SK-N-SH (cell line): ENCODE results near the gene INPP5K. TPM values are rescaled to one million over a fixed set of nuclear protein-coding genes. Genes with fewer than 3 reads are reported as not detected.

Source experiments
- CTCF ChIA-PET: fragments of 300-600, 350-600 bp; formaldehyde crosslinking; extraction: SDS; loops from one replicate; lab custom pipeline; 2021; lab: Yijun Ruan, JAX
- POLR2A ChIA-PET: fragments of 350-600 bp; sonication (Branson Sonifier 250); formaldehyde crosslinking; extraction: SDS; loops from one replicate; lab custom pipeline; 2020; ENCODE audit warnings: antibody characterized with exemption, inconsistent platforms; lab: Yijun Ruan, JAX
- DNase-seq: peaks from one replicate; pipeline ENCODE4 v3.0.0; 2012
- H2AFZ ChIP-seq: fragments of 200-600 bp; sonication (generic); 2 replicates; pipeline ENCODE4 v1.8.1; 2016; ENCODE audit warnings: antibody characterized with exemption, mild to moderate bottlenecking, low read depth
- H3F3A ChIP-seq: fragments of 200-600 bp; sonication (generic); replicated peaks from 2 replicates; pipeline ENCODE3; 2016; ENCODE audit warnings: antibody characterized with exemption, mild to moderate bottlenecking; ENCODE audit not compliant: insufficient read depth
- H3K27ac ChIP-seq, 2 experiments: fragments of 200-500 bp in 1 of 2; fragments of 200-600 bp in 1 of 2; sonication (Bioruptor generic) in 1 of 2; sonication (generic), shearing (Covaris generic) in 1 of 2; 2 replicates each; pipeline versions ENCODE4 v1.5.1 to v1.6.1; 2014 to 2016; ENCODE audit warnings: low read depth in 2 of 2, inconsistent platforms in 1 of 2, low read length in 1 of 2, mild to moderate bottlenecking in 1 of 2, mixed read lengths in 1 of 2
- H3K27me3 ChIP-seq: fragments of 200-600 bp; sonication (generic), shearing (Covaris generic); 2 replicates; pipeline ENCODE4 v1.6.1; 2016; ENCODE audit warnings: mixed run types; ENCODE audit not compliant: insufficient read depth
- H3K36me3 ChIP-seq, 2 experiments: fragments of 200-500 bp in 1 of 2; fragments of 200-600 bp in 1 of 2; sonication (Bioruptor generic) in 1 of 2; sonication (generic) in 1 of 2; replicated peaks in 1 of 2; 2 replicates each; pipeline versions ENCODE3 to v1.5.1; 2014 to 2016; ENCODE audit warnings: low read length in 1 of 2, mild to moderate bottlenecking in 1 of 2; ENCODE audit not compliant: insufficient read depth in 2 of 2, control insufficient read depth in 1 of 2
- H3K4me1 ChIP-seq, 2 experiments: fragments of 200-500 bp in 1 of 2; fragments of 200-600 bp in 1 of 2; sonication (Bioruptor generic) in 1 of 2; sonication (generic), shearing (Covaris generic) in 1 of 2; 2 replicates each; pipeline versions ENCODE4 v1.5.1 to v1.6.1; 2014 to 2016; ENCODE audit warnings: low read depth in 1 of 2, low read length in 1 of 2, mixed run types in 1 of 2; ENCODE audit not compliant: insufficient read depth in 2 of 2, control insufficient read depth in 1 of 2
- H3K4me2 ChIP-seq: fragments of 200-600 bp; sonication (generic), shearing (Covaris generic); 2 replicates; pipeline ENCODE4 v1.6.1; 2017; ENCODE audit warnings: mixed run types
- H3K4me3 ChIP-seq, 2 experiments: fragments of 200-500 bp in 1 of 2; fragments of 200-600 bp in 1 of 2; sonication (Bioruptor generic) in 1 of 2; sonication (generic), shearing (Covaris generic) in 1 of 2; 2 replicates each; pipeline versions ENCODE4 v1.5.1 to v1.8.1; 2014 to 2016; ENCODE audit warnings: low read depth in 2 of 2, inconsistent platforms in 1 of 2, low read length in 1 of 2, mild to moderate bottlenecking in 1 of 2, mixed read lengths in 1 of 2, moderate library complexity in 1 of 2
- H3K79me2 ChIP-seq: fragments of 200-600 bp; sonication (generic); 2 replicates; pipeline ENCODE4 v1.8.1; 2017; ENCODE audit warnings: mild to moderate bottlenecking; ENCODE audit not compliant: insufficient read depth
- H3K9ac ChIP-seq: fragments of 200-600 bp; sonication (generic); 2 replicates; pipeline ENCODE4 v1.6.1; 2017; ENCODE audit warnings: mixed run types
- H3K9me2 ChIP-seq: fragments of 200-600 bp; sonication (generic); 2 replicates; pipeline ENCODE4 v1.6.1; 2017; ENCODE audit warnings: mixed run types
- H3K9me3 ChIP-seq: fragments of 200-600 bp; sonication (generic); 2 replicates; pipeline ENCODE4 v1.6.1; 2017; ENCODE audit warnings: mixed run types, mild to moderate bottlenecking, moderate library complexity
- H4K20me1 ChIP-seq: fragments of 200-600 bp; sonication (generic); 2 replicates; pipeline ENCODE4 v1.6.1; 2017; ENCODE audit warnings: mild to moderate bottlenecking, mixed run types; ENCODE audit not compliant: insufficient read depth
- CHD2 ChIP-seq: fragments of 150-350 bp; IDR thresholded peaks from 2 replicates; pipeline ENCODE4 v1.6.1; 2018; ENCODE audit warnings: low read length; ENCODE audit not compliant: partially characterized antibody
- EZH2phosphoT487 ChIP-seq: fragments of 200-600 bp; sonication (generic); IDR thresholded peaks from 2 replicates; pipeline ENCODE4 v1.6.1; 2017; ENCODE audit warnings: low read depth, mixed run types, mild to moderate bottlenecking, antibody characterized with exemption, moderate library complexity, borderline replicate concordance
- FOSL2 ChIP-seq: IDR thresholded peaks from 2 replicates; pipeline ENCODE4 v1.4.0; 2012; ENCODE audit warnings: low read depth, mild to moderate bottlenecking, moderate library complexity, borderline replicate concordance
- GATA2 ChIP-seq: sonication (generic); formaldehyde crosslinking; IDR thresholded peaks from 2 replicates; pipeline ENCODE4 v1.5.0; 2020; ENCODE audit warnings: mild to moderate bottlenecking, missing genetic modification reagents
- IRF3 ChIP-seq: fragments of 150-350 bp; IDR thresholded peaks from 2 replicates; pipeline ENCODE4 v1.6.1; 2016; ENCODE audit warnings: mild to moderate bottlenecking, low read depth, low read length
- NRF1 ChIP-seq: IDR thresholded peaks from 2 replicates; pipeline ENCODE4 v1.6.1; 2012; ENCODE audit warnings: low read depth, mild to moderate bottlenecking, low read length
- REST ChIP-seq: IDR thresholded peaks from 2 replicates; pipeline ENCODE4 v1.6.1; 2012; ENCODE audit warnings: mild to moderate bottlenecking, low read depth, low read length, moderate library complexity
- RXRA ChIP-seq: IDR thresholded peaks from 2 replicates; pipeline ENCODE4 v1.4.0; 2012; ENCODE audit warnings: low read depth, mild to moderate bottlenecking, borderline replicate concordance
- SIN3A ChIP-seq: IDR thresholded peaks from 2 replicates; pipeline ENCODE4 v1.6.1; 2012; ENCODE audit warnings: low read depth, mild to moderate bottlenecking, low read length, moderate library complexity, borderline replicate concordance
- TAF1 ChIP-seq: IDR thresholded peaks from 2 replicates; pipeline ENCODE4 v1.6.1; 2012; ENCODE audit warnings: low read depth, mild to moderate bottlenecking, low read length, moderate library complexity, borderline replicate concordance
- TCF12 ChIP-seq: IDR thresholded peaks from 2 replicates; pipeline ENCODE4 v1.4.0; 2012
- WGBS: methylation state at CpG from one replicate; pipeline ENCODE4 v1.1.6; 2017; ENCODE audit warnings: low lambda C conversion rate; 5-methylcytosine and 5-hydroxymethylcytosine counted together
- polyA plus RNA-seq, 3 experiments: library from polyadenylated mRNA; depleted of rRNA; stranded (reverse); fragments of >200 nt; gene quantifications; 2 replicates each; pipeline ENCODE4 v1.2.3, GENCODE V29; 2012

Gene INPP5K
- polyA plus RNA-seq, 1 of the 3 experiments (the other 2 are of a cell fraction) = 26.2 TPM

- no peak for DNase-seq
- H3K9me3 ChIP-seq = no peaks in the 10 kb centered on the region
- no peaks in the 10 kb centered on the region for H3K27me3 ChIP-seq
- H3K9ac ChIP-seq = no peak overlapping the region
- peaks cover 0 to 5% of the 10 kb centered on the region in 2 experiments; a peak in 1 of 4 replicates for H3K4me1 ChIP-seq
- WGBS = 94% methylated on average over 33 of the region's 33 CpGs
- H4K20me1 ChIP-seq = no peaks in the 10 kb centered on the region
- CTCF ChIA-PET = interaction anchor here (1.0 kb wide), 1 partner anchor 97 kb away, joined by 3 read pairs; no protein-coding TSS in a partner anchor
- peaks cover 12% of the 10 kb centered on the region for H3F3A ChIP-seq
- H3K27ac ChIP-seq = no peak overlapping the region
- TF ChIP-seq GATA2 (CRISPR knock-in tag) (no peak), FOSL2 (no peak), SIN3A (no peak), CHD2 (no peak), EZH2phosphoT487 (no peak), IRF3 (no peak), TCF12 (no peak), TAF1 (no peak), NRF1 (no peak), RXRA (no peak), REST (no peak)
- TF ChIP-seq, all 33 proteins: peak for 0
- no peak overlapping the region for H3K4me3 ChIP-seq
- no peaks in the 10 kb centered on the region for H3K79me2 ChIP-seq
- POLR2A ChIA-PET = no interaction called here
- H2AFZ ChIP-seq = no peak overlapping the region
- H3K9me2 ChIP-seq = no peaks in the 10 kb centered on the region
- H3K36me3 ChIP-seq = no peaks in the 10 kb centered on the region
- H3K4me2 ChIP-seq = no peak overlapping the region
These were observed 54.0 kb downstream of the INPP5K start for GRCh38 chr17:1462164-1463112.
